Stimulated activated CD8-positive, alpha-beta memory T cell treated with anti-CD3 and anti-CD28 coated beads, Interleukin-4, amount 100 ng/mL, for 48 hours (primary cell): Measurements from ENCODE around the gene PARP1.
"Not testable (repeated sequence)": the region's sequence is repeated elsewhere in the genome, so short reads cannot be mapped to it uniquely, and the experiment has no call there.

Experiments used
- DNase-seq: peaks from one replicate; pipeline ENCODE4 v3.0.0-alpha.2; 2020

Gene PARP1

DNA sequence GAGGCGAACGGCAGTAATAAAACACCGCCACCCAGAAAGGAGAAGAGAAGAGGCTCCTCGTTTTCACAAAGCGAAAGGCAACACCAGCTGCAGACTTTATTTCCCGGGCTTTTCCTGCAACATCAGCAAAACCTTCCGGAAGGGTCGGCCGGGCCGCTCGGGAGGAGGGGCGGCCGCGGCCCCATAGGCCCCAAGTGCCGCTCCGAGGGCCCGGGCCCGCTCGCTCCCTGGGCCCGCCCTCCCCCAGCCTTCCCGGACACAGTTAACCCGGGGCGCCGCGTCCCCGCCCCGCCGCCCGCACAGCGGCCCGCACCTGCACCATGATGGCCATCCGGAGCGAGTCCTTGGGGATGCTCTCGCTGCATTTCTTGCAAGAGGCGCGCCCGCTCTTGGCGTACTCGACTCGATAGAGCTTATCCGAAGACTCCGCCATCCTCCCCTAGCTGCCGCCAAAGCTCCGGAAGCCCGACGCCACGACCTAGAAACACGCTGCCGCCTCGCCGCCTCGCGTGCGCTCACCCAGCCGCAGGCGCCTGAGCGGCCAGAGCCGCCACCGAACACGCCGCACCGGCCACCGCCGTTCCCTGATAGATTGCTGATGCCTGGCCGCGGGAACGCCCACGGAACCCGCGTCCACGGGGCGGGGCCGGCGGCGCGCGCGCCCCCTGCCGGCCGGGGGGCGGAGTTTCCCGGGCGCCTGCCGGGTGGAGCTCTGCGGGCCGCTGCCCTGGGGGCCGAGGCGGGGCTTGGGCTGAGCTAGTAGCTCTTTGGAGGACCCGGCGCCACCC is at the start of gene PARP1:
Gene PARP1, minus strand, starts transcription at position 597 of the 788 bp plus-strand sequence. Its CDS starts 164 bp downstream, at position 433.
- peak; percentile 89 for DNase-seq

DNA sequence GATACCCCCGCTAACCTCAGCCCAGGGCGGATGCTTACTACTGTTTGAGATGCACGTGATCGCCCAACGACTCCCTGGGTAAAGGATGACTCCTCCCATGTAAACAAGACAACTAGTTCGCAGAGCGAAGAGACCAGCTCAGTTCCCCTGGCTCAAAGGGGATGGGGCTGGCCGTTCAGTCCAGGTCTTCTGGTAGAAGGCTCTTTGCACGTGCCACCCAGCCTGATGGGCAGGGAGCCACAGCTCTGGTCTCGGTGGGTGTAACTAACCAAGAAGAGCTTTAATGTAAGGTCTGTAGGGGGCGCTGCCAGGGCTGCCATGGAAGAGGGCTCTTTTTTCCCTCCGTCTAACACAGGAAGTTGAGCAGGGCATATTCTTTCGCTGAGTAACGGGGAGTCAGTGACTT is 49.4 kb upstream of the PARP1 start:
- peak; percentile 72 for DNase-seq

DNA sequence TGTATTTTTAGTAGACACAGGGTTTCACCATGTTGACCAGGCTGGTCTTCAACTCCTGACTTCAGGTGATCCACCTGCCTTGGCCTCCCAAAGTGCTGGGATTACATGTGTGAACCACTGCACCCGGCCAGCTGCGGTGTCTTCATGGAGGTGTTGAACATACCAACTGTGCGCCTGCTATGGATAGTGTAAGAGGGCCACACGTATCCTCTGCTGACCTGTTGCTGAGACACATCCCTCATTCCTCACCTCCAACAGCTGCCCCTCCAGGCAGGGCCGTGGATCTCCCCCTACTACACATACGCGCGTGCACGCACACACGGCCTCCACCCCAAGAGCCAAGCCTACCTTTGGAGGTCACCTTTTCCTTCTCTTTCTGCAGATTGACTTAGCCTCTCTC is 48.0 kb upstream of the PARP1 start:
- DNase-seq = no peak

DNA sequence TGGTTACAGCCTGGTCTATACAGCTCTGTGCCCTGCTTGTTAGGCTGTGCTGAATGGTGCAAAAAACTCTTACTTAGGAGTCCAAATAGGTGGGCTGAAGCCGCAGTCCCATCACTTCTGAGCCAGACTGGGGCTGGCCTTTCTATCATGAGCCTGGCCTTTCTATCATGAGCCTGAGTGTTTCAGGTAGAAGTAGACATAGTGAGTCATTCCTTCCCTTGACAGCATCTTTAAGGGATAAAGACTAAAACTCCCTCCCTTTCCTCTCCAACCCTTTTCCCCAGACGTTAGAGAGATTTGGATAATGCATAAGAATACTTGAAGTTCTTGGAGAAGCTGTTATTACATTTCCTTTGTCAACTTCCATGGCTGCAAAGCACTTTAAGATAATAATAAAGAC is 46.5 kb upstream of the PARP1 start:
- DNase-seq = no peak

DNA sequence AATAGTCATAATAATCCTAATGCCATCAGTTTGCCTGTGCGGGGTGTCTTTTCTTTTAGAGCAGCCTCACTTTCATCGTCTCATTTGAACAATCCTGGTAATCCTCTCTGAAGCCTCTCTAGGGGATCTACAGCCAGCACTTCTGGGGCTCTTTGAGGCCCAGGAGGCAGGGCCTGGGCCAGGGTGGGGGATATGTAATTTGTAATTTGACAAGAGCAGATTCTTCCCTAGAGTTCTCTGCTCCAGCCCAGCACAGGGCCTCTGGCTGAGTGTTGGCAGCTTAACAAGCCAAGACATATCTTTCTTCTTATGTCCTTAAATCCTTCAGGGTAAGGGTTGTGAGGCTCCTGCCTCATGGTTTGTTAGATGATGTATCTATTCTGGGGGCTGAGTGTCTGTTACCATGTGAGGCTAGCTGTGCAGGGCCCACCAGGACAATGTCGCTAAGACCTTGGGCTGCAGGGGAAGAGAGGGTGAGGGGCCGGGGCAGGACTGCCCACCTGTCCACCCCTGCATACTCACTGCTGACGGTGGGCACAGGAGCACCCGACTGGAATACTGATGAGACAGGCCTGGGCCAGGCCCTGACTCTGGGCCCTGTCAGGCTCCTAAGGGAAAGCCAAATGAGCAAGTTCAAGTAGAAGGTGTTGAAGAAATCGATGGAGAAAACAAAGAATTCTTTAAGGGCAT is 45.3 kb upstream of the PARP1 start:
- DNase-seq = no peak

DNA sequence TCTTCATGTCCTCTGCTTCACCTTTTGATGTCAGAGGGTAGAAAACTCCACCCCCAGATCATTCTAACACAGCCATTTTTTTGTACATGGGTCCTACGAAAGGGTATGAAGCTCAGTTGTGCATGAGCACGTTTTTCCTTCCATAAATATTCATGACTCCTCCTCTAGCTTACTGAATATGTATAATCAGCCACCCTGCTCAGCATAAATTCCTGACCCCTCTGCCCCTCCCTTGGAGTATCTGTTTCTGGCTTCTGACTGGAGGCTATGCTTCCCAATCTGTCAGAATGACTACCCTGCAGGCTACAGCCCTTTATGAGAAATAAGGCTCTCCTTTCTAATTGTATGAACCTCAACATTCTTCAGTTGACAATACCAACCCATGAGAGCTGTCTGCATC is 42.8 kb upstream of the PARP1 start:
- no peak for DNase-seq

DNA sequence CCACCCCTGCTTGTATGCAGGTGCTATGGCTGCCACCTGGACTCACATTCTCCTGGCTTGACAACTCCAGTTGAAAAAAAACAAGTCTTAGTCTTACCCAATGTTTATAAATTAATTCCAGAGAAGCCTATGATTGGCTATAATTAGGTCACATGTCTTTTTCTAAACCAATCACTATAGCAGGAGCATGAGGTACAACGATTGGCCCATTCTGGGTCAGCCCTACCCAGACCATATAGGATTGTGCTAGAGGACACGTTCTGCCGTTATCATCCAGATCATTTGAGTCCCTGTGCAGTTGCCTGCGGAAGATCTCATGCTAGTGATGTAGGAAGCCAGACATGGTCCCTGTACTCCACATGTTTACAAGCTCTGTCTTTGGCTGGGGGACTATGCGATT is 41.9 kb upstream of the PARP1 start:
- DNase-seq = no peak

DNA sequence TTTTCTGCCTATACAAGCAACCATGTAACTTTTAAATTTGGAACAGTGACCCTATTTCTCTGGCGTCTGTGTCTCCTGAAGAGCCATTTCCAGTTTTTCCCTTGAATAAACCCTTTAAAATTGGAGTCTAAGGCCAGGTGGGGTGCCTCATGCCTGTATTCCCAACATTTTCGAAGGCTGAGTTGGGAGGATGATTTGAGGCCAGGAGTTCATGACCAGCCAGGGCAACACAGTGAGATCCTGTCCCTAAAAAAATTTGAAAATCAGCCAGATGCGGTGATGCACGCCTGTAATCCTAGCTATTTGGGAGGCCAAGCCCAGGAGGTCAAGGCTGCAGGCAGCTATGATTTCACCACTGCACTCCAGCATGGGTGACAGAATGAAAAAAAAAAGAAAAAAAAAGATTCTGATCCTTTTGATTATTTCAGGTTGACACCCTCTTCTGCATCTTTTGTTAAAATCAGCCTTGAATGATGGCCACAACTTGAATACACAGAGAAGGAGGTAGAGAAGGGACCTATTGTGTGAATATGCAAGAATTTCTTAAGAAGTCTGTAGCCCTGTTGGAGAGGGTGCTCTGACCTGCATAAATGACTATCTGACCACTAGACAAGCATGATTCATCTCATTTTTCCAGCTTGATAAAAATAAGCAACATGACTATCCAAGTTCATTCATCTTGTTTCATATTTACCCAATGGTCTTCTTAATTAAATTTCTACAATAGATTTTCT is 40.2 kb upstream of the PARP1 start:
- no peak for DNase-seq

DNA sequence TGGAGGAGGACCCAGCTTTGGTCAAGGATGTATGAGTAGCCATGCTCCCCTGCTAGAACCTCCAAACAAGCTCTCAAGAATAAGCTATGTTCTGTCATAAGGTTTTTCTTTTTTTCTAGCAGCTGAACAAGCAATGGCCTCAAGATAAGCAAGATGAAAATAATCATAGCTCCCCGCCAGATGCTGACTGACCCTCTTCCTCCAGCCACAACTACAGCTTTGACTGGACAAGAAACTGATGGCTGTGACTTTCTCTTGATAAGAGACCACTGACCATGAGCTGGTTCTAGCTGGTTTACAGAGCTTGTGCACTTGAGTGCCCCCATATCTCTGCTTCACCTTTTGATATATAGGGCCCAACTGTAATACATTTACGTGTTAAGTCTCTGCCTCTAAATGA is 38.2 kb upstream of the PARP1 start:
- DNase-seq = no peak

DNA sequence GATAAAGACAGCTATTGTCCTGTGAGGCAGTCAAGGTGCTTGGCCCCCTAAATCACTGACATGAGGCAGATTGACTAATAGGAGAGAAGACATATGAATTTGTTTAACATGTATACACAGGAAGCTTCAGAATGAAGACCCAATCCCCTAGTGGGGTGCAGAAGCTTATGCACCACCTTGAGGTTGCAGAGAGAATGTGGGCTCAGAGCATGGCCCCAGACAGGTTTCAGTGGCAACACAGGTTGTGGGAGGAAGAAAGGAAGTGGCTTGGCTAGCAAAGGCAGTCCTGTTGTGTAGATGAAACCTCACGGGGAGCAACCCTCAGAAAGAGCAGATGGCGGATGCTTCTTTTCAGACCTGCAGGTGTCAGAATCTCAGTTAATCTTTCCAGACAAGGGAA is 37.0 kb upstream of the PARP1 start:
- DNase-seq = peak; percentile 69

DNA sequence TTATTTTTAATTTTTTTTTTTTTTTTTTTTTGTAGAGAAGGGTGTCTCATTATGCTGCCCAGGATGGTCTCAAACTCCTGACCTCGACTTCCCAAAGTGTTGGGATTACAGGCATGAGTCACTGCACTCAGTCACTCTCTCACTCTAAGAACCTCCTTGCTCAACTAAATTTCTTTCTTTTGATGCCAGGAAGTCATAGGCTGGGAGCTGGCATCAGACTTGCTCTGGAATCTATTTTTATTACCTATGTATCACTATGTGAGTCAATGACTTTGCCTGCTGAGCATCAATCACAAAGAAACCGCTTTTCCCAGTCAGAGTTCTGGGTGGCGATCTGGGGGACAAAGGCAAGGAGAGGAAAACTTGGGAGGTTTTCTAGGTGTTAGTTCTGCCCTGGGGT is 35.5 kb upstream of the PARP1 start:
- no peak for DNase-seq

DNA sequence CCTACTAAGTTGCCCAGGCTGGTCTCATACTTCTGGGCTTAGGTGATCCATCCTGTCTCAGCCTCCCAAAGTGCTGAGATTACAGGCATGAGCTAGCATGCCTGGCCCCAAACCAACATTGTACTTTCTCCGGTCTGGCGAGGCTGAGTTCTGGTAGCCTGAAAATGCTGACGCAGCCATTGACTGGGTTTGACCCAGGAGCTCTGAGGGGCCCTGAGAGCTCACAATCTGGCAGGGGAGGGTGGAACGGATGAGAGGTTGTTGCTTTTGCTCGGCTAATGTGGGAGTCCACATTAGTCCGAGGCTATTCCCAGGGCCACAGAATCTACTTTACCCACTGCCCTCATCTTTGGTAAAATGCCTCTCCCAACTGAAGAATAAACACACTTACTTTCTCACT is 35.1 kb upstream of the PARP1 start:
- DNase-seq = no peak

DNA sequence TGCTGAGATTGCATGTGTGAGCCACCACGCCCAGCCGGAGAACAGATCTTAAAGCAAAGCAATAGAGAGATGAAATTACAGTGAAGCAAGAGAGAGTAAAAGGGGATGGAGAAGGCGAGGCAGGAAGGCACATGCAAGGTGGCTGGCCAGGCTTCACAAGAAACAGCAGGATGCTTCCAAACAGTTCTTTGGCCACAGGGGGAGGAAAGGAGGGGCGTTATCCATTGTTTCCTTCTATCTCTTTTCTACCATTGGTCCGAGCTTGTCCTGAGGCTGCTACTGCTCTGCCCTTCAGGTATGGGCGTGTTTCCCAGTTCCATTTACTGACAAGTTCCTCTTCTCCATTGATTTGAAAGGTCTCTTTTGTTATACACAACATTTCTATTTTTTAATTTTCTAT is 33.7 kb upstream of the PARP1 start:
- DNase-seq = no peak

DNA sequence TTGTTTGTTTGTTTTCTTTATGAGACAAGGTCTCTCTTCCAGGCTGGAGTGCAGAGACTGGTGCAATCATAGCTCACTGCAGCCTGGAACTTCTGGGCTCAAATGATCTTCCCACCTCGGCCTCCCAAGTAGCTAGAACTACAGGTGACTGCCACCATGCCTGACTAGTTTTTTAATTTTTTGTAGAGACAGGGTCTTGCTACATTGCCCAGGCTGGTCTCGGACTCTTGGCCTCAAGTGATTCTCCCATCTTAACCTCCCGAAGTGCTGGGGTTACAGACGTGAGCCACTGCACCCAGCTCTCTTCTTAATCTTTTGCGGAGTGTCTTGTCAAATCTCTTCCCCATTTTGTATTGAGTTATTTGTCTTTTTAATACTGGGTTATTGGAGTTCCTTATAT is 32.6 kb upstream of the PARP1 start:
- no peak for DNase-seq

DNA sequence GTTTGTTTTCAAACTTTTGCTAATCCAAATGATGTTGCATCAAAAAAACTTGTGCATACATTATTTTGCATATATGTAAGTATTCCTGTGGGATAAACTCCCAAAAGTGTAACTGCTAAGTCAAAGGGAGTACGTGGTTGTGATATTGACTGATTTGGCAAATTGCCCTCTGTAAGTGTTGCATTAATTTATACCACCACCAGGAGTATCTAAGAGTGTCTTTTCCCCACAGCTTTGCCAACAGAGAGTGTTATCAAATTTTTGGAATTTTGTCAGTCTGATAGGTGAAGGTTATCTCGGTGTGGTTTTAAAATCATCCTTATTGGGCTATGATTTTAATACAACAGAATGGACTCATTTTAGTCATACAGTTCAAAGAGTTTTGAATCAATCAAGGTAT is 30.1 kb upstream of the PARP1 start:
- no peak for DNase-seq

DNA sequence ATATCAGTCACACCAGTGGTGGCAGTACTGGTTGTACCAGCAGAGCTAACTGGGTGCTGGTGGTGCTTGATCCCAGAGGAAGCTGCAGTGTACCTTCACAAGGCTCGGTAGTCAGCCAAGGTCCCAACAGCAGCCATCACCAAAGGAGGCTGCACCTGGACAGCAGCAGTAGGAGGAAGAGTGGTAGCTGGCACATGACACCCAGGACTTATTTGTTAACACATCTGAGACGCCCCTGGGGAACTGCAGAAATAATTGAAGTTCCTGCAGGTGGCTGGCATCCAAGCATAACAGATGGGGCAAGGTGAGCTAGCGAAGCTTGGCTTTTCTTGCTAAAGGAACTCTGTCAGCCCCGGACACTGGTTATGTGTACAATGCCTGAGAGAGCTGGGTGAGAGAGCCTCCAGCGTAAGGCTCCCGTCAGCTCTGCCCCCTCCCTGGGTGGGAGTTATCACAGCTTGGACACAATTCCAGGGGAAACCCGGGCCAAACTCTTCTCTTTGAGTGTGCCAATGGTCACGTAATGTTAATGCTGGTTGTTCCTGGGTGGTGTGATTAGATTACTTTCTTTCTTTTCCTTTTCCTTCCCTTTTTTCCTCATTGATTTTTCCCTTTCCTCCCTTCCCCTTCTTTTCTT is 29.1 kb upstream of the PARP1 start:
- no peak for DNase-seq

DNA sequence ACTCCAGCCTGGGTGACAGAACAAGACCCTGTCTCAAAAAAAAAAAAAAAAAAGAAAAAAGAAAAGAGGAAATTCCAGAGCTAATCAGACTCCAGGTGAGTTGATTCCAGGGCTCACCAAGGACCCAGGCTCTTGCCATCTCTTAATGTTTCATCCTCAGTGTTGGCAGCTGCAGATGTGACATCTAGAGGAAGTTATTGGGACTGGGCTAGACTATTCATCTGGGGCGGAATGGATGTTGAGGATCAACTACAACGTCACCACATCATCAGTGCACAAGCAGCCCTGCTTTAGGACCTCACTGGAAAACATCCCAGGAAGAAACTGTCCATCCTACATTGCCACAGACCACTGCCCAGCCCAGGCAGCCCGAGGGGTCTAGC is 28.6 kb upstream of the PARP1 start:
- DNase-seq = no peak

DNA sequence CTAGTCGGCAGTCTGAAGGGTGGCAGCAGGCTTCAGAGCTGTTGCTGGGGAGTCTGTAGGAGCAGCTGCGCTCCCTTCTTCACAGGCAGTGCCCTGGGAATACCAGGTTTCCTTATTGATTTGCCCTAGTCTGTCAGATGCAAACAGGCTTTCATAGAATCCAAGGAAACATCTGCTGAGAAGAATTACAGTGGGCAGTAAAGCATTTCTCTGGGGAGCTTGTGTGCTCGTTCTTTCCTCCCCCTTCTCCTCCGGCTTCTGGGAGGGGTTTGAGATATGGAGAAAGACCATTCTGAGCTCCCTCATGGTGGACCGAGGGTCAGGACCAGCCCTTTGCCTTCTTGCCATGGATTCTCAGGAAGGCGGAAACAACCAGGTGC is 25.4 kb upstream of the PARP1 start:
- DNase-seq = no peak

DNA sequence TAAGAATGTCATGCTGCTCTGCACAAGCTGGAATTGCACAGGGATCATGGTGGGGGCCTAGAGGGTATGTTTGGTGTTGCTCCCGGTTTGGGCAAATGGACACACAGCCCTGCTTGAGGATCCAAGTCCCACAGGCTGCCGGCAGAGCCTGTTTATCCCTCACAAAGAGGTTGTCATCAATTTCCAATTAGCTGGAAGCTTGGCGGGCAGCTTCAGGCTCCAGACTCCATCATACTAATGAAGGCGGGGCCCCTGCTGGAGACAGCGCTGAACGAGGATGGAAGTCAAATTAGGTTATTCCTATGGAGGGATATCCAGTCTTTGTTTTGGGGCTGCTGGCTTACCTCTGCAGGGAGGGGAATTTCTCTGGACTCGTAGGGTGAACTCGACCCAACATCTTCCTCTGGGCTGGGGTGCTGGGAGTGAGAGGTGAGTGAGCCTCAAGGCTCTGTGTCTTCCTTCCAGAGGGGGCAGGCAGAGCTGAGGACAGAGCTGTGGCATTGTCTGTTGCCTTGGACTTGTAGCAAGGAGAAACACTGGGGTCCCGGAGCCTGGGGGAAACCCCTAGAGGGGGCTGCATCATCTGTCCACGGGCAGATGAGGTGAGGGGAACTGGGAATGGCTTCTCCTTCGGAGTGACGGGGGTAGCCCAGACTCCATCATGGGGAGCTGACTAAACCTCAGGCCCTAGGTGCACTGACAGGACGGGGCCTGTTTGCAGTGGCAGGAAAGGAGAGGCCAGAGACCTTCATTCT is 24.9 kb upstream of the PARP1 start:
- DNase-seq = no peak

DNA sequence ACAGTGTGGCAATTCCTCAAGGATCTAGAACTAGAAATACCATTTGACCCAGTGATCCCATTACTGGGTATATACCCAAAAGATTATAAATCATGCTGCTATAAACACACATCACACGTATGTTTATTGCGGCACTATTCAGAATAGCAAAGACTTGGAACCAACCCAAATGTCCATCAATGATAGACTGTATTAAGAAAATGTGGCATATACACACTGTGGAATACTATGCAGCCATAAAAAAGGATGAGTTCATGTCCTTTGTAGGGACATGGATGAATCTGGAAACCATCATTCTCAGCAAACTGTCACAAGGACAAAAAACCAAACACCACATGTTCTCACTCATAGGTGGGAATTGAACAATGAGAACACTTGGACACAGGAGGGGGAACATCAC is 24.0 kb upstream of the PARP1 start:
- not testable (repeated sequence) for DNase-seq

DNA sequence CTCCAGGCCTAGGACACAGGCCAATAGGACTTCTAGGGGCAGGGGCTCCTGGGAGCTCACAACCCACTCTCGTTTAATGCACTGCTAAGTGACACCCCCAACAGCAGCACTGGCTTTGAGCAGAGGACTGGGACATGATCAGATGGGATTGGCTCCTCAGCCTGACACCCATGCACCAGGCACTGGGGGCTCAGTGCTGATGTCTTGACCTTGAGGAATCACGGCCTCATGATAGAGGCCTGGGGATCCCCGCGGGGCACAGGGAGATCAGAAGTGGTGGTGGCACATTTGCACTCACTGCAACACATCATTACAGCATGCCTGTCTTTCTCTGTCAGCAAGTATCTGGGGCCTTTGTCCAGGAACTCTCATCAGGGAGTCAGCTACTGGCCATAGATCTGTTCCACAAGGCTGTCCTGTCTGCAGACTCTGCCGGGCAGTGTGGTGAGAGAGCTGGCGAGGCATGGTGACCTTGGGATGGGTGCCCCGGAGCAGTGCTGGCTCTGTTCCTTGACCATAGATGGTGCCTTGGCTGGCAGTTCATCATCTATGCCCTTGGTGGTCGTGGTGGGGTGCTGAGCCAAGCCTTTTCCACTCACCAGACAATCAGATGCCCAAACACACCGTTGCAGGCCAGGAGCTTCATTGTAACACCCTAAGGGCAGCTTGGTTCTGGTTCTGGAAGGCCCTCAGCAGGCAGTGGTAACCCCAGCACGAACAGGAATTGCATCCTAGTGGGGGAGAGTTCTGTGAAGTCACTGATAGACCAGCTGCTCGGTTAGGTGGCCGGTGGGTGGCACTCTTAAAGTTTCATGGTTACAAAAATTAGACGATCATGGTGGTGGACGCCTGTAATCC is 22.2 kb upstream of the PARP1 start:
- no peak for DNase-seq
